Stimulated activated CD8-positive, alpha-beta memory T cell treated with anti-CD3 and anti-CD28 coated beads, Interleukin-4, amount 100 ng/mL, for 48 hours (primary cell): ENCODE data around the gene NCKAP5.
"Not testable (repeated sequence)": the region's sequence is repeated elsewhere in the genome, so short reads cannot be mapped to it uniquely, and the experiment has no call there.

Experiments
- DNase-seq: peaks from one replicate; pipeline ENCODE4 v3.0.0-alpha.2; 2020

NCKAP5 gene

GRCh38 chr2:133519677-133520076 lies 48.6 kb downstream of the NCKAP5 start:
- not testable (repeated sequence) for DNase-seq

GRCh38 chr2:133518700-133519344 lies 49.4 kb downstream of the NCKAP5 start:
- DNase-seq = no peak

- no peak for DNase-seq
Observed at GRCh38 chr2:133517876-133518275, 50.4 kb downstream of the NCKAP5 start.

- no peak for DNase-seq
Observed at GRCh38 chr2:133516405-133517026, 51.7 kb downstream of the NCKAP5 start.

- no peak for DNase-seq
Observed at GRCh38 chr2:133515271-133515670, 53.0 kb downstream of the NCKAP5 start.

GRCh38 chr2:133513893-133514292 lies 54.4 kb downstream of the NCKAP5 start:
- no peak for DNase-seq

GRCh38 chr2:133512121-133512520 lies 56.1 kb downstream of the NCKAP5 start:
- DNase-seq = no peak

- DNase-seq = no peak
Observed at GRCh38 chr2:133511679-133512078, 56.6 kb downstream of the NCKAP5 start.

- no peak for DNase-seq
Observed at GRCh38 chr2:133509777-133510176, 58.5 kb downstream of the NCKAP5 start.

- no peak for DNase-seq
Observed at GRCh38 chr2:133508546-133509165, 59.6 kb downstream of the NCKAP5 start.

GRCh38 chr2:133506996-133507395 lies 61.3 kb downstream of the NCKAP5 start:
- no peak for DNase-seq

- DNase-seq = no peak
Observed at GRCh38 chr2:133504566-133505505, 63.4 kb downstream of the NCKAP5 start.

- no peak for DNase-seq
Observed at GRCh38 chr2:133503927-133504326, 64.3 kb downstream of the NCKAP5 start.

GRCh38 chr2:133503323-133503722 lies 64.9 kb downstream of the NCKAP5 start:
- no peak for DNase-seq

GRCh38 chr2:133502678-133503077 lies 65.6 kb downstream of the NCKAP5 start:
- no peak for DNase-seq

- DNase-seq = no peak
Observed at GRCh38 chr2:133500917-133501316, 67.3 kb downstream of the NCKAP5 start.

- DNase-seq = no peak
Observed at GRCh38 chr2:133498662-133499585, 69.3 kb downstream of the NCKAP5 start.

GRCh38 chr2:133497951-133498565 lies 70.2 kb downstream of the NCKAP5 start:
- DNase-seq = no peak

GRCh38 chr2:133497270-133497893 lies 70.9 kb downstream of the NCKAP5 start:
- DNase-seq = no peak

GRCh38 chr2:133496501-133497269 lies 71.6 kb downstream of the NCKAP5 start:
- no peak for DNase-seq
